Gastrocnemius medialis (tissue), 4 donors: ENCODE results near the gene SLCO4A1. TPM values are rescaled to one million over a fixed set of nuclear protein-coding genes. Genes with fewer than 3 reads are reported as not detected.

Experiments used
- ATAC-seq, 2 donors: fragments of 150-250 bp; one replicate each; pipeline ENCODE4 v1.9.1; 2016
- DNase-seq, 2 donors: peaks; one replicate each; pipeline ENCODE4 v3.0.0-alpha.2; 2019
- H3K27ac ChIP-seq, 4 donors: fragments of 200-600 bp; sonication (generic); 1 replicate in 1 of 4; 2 replicates in 3 of 4; pipeline ENCODE4 v1.5.1; 2016 to 2018; ENCODE audit warnings: mild to moderate bottlenecking in 2 of 4, moderate library complexity in 1 of 4
- H3K27me3 ChIP-seq, 3 donors: fragments of 200-600 bp; sonication (generic) in 2 of 3; 1 replicate in 1 of 3; 2 replicates in 2 of 3; pipeline versions ENCODE4 v1.5.1 to v1.6.0; 2016 to 2019; ENCODE audit warnings: mild to moderate bottlenecking in 1 of 3, moderate library complexity in 1 of 3
- H3K36me3 ChIP-seq, 2 donors: fragments of 200-600 bp; sonication (generic) in 1 of 2; one replicate each; pipeline ENCODE4 v1.5.1; 2017 to 2018
- H3K4me1 ChIP-seq, 2 donors: fragments of 200-600 bp; sonication (generic) in 1 of 2; one replicate each; pipeline ENCODE4 v1.5.1; 2016 to 2017; ENCODE audit warnings: mild to moderate bottlenecking in 2 of 2
- H3K4me3 ChIP-seq, 4 donors: fragments of 200-600 bp; sonication (generic) in 3 of 4; 1 replicate in 1 of 4; 2 replicates in 3 of 4; pipeline ENCODE4 v1.5.1; 2016 to 2019; ENCODE audit warnings: mild to moderate bottlenecking in 2 of 4
- H3K9me3 ChIP-seq, 3 donors: fragments of 200-600 bp; sonication (generic) in 2 of 3; 1 replicate in 1 of 3; 2 replicates in 2 of 3; pipeline ENCODE4 v1.5.1; 2016 to 2019
- POLR2A ChIP-seq, 2 donors: fragments of 450-650 bp; IDR thresholded peaks; one replicate each; pipeline ENCODE4 v1.6.1; 2017; ENCODE audit warnings: antibody characterized with exemption in 2 of 2, mild to moderate bottlenecking in 2 of 2, moderate library complexity in 2 of 2
- in situ Hi-C, 4 donors: fragments of 200-750 bp; cut with MboI; loops; one replicate each; pipeline versions ENCODE4 v1.15.0 to v1.8.0; 2017; ENCODE audit warnings: low sequenced_read_pairs in 4 of 4
- intact Hi-C: fragments of 100-400 bp; cut with DNase I; formaldehyde crosslinking; loops from one replicate; pipeline ENCODE4 v1.15.1; 2023; ENCODE audit warnings: low total_unique reads
- total RNA-seq, 4 donors: library from RNA; depleted of rRNA; stranded (reverse); fragments of >200 nt; gene quantifications; one replicate each; pipeline versions ENCODE4 v1.1.0 to v1.2.3, GENCODE V29; 2016
- TF ChIP-seq, protein P1 (sequence below), 5 experiments: fragments of 450-650 bp in 3 of 5; fragments of 200-600 bp in 2 of 5; sonication (generic) in 2 of 5; IDR thresholded peaks in 4 of 5; conservative IDR thresholded peaks in 1 of 5; 1 replicate in 4 of 5; 2 replicates in 1 of 5; pipeline ENCODE4 v1.5.1; 2016 to 2019; ENCODE audit warnings: antibody characterized with exemption in 5 of 5, mild to moderate bottlenecking in 3 of 5, moderate library complexity in 3 of 5

The SLCO4A1 gene
- total RNA-seq, 4 donors from 2014 or later: 20.4 to 26.9 (median 21.8) TPM

DNA sequence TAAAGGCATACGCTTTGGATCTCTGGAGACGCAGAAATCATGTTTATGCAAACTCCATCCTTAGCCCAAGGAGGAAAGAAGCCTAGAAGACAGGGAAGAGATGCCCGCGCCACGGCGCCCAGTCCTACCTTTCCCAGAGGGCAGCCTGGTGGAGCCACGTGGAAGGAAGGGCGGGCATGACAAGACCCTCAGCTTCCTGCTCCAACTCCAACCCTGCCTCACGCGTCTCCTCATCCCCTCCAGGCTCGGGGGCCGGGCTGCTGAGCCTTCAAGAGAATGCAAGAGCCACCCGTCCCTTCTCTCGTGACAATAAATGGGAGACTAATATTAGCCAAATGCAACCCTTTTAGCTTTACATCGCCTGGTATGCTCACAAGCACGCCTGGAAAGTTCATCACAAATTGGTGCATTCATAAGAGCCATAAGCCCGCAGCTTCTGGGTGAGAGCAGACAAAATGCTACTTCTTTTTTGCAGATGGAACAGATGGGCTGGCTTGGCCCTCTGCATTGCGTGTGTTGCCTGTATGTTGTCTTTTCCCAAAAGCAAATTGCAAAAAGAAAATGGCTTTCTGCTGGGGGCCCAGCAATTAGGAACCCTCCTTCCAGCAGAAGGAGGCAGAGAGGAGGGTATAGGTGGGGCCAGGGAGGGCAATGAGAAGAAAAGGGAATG lies 58.1 kb downstream of the SLCO4A1 start:
- Histone ChIP-seq H3K4me3 (no peak overlapping the region), H3K9me3 (no peaks in the 10 kb centered on the region), H3K36me3 (no peaks in the 10 kb centered on the region), H3K27me3 (peaks cover 8 to 11% (median 11%) of the 10 kb centered on the region in 3 donors), H3K27ac (no peak overlapping the region), H3K4me1 (no peaks in the 10 kb centered on the region)
- intact Hi-C loops: no loop called here
- ATAC-seq (no peak), DNase-seq (no peak)
- TF ChIP-seq, protein P1, sequence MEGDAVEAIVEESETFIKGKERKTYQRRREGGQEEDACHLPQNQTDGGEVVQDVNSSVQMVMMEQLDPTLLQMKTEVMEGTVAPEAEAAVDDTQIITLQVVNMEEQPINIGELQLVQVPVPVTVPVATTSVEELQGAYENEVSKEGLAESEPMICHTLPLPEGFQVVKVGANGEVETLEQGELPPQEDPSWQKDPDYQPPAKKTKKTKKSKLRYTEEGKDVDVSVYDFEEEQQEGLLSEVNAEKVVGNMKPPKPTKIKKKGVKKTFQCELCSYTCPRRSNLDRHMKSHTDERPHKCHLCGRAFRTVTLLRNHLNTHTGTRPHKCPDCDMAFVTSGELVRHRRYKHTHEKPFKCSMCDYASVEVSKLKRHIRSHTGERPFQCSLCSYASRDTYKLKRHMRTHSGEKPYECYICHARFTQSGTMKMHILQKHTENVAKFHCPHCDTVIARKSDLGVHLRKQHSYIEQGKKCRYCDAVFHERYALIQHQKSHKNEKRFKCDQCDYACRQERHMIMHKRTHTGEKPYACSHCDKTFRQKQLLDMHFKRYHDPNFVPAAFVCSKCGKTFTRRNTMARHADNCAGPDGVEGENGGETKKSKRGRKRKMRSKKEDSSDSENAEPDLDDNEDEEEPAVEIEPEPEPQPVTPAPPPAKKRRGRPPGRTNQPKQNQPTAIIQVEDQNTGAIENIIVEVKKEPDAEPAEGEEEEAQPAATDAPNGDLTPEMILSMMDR (IDR thresholded peaks at IDR 0.05 in 4 of 5, conservative IDR thresholded peaks at IDR 0.05 in 1 of 5): no peak
- TF ChIP-seq POLR2A (IDR thresholded peaks at IDR 0.05): no peak
- in situ Hi-C loops: no loop called here

DNA sequence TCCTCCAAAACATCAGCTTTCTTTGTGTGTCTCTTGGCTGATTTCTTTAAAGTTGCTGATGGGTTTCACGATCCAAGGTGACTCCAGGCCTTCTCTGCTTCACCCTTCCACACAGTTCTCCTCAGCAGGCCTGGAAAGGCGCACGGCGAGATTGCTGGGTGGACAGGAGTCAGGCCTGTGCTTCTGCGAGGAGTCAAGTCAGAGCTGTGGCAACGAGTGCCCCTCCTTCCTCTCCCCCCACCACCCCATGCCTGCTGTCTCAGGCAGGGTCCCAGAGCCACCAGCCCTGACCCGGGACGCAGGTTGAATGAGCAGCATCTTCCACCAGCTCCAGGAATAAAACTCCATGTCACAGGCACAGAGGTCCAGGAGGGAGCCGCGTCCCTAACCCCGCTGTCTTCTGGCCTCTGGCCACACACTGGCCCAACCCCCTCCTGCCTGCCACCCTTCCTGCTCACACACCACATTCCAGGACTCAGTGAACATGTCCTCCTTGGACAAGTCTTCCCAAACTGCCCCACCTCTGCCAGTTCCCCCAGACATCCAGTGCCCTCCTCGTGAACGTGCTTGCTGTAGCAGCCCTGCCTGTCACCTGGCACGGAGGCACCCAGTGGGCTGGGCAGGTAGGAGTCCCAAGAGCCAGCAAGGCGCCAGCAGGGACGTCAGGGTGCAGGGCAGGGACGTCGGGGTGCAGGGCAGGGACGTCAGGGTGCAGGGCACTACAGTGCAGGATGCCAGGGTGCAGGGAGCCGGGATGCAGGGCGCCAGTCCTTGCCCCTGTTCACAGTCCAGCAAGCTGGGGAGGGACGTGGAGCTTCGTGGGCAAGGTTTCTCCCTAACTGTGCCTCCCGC lies 59.1 kb downstream of the SLCO4A1 start:
- H3K27me3 ChIP-seq: peaks cover 9 to 19% (median 17%) of the 10 kb centered on the region in 3 donors
- no peaks in the 10 kb centered on the region for H3K4me1 ChIP-seq
- intact Hi-C loops: no loop called here
- no peaks in the 10 kb centered on the region for H3K9me3 ChIP-seq
- no peak overlapping the region for H3K27ac ChIP-seq
- TF ChIP-seq, protein P1 (IDR thresholded peaks at IDR 0.05 in 4 of 5, conservative IDR thresholded peaks at IDR 0.05 in 1 of 5): no peak
- TF ChIP-seq POLR2A (IDR thresholded peaks at IDR 0.05): no peak
- in situ Hi-C loops: no loop called here
- no peak overlapping the region for H3K4me3 ChIP-seq
- DNase-seq: no peak
- ATAC-seq: no peak
- H3K36me3 ChIP-seq: no peaks in the 10 kb centered on the region

DNA sequence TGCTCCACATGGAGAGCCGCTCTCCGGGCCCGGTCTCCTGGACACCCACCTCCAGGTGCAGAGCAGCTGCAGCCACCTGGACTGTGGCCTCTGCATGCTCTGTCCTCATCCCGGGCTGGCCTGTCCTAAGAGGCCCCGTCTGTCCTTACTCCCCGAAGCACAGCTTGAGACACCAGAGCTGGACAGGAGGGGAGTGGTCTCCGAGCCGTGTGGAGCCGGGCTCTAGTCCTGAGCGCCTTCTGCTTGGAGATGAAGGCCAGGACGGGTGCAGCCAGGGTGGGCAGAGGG lies 59.7 kb downstream of the SLCO4A1 start:
- no peaks in the 10 kb centered on the region for H3K4me1 ChIP-seq
- H3K27ac ChIP-seq: no peak overlapping the region
- intact Hi-C loops: no loop called here
- no peak for TF ChIP-seq POLR2A (IDR thresholded peaks at IDR 0.05)
- DNase-seq (no peak), ATAC-seq (no peak)
- in situ Hi-C loops: no loop called here
- no peaks in the 10 kb centered on the region for H3K9me3 ChIP-seq
- peaks cover 9 to 22% (median 17%) of the 10 kb centered on the region in 3 donors for H3K27me3 ChIP-seq
- no peaks in the 10 kb centered on the region for H3K36me3 ChIP-seq
- no peak overlapping the region for H3K4me3 ChIP-seq

DNA sequence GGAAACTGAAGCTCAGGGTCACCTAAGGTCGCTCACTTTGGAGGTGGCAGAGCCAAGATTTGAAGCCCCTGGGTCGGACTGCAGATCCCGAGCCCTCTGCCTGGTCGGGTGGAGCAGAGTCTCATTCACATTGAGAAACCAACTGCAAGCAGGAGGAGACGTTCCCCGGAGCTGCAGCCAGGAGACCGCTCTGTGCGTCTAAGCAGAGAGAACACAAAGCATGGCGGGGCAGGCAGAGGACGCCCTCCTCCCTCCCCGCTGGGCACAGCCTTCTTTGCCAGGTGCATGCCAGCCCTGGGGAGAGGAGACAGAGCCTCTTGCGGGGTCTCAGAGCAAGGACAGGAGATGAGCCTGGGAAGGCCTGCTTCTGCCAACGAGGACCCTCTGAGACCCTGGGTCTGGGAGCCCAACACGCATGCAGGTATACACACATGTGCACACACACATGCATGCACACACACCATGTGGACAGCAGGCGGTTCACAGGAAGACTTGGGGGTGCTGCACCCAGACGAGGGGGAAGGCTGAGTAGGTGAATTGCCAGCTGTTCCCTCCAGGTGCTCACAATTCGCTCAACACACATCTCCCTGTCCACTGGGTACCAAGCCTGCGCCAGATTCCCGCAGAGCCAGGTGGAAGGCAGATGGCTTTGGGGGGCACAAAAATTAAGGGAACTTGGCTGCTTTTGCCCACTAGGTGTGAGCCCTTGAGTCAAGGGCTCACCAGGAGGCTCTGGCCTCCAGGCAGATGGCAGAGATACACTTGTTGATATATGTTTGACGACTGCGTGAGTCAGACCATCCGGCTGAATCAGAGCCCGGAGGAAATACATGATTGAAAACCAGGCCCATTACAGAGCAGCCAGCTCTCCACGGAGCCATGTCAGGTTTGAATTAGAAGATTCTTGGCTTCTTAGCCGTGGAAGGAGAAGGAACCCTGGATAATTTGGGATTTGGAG lies 60.9 kb downstream of the SLCO4A1 start:
- in situ Hi-C loops: no loop called here
- H3K4me1 ChIP-seq: no peaks in the 10 kb centered on the region
- H3K4me3 ChIP-seq: no peak overlapping the region
- intact Hi-C loops: no loop called here
- ATAC-seq (no peak), DNase-seq (no peak)
- H3K36me3 ChIP-seq: no peaks in the 10 kb centered on the region
- H3K9me3 ChIP-seq: no peaks in the 10 kb centered on the region
- H3K27me3 ChIP-seq: peaks cover 19 to 34% (median 28%) of the 10 kb centered on the region in 3 donors
- H3K27ac ChIP-seq: no peak overlapping the region
- TF ChIP-seq, protein P1 (IDR thresholded peaks at IDR 0.05 in 4 of 5, conservative IDR thresholded peaks at IDR 0.05 in 1 of 5): no peak
- no peak for TF ChIP-seq POLR2A (IDR thresholded peaks at IDR 0.05)
